OCI-LY3 (cell line): ENCODE results near the gene ESPNL.

Source experiments
- H2AFZ ChIP-seq: fragments of 200-600, 300-600 bp; shearing (Covaris generic); 2 replicates; pipeline ENCODE4 v1.6.0; 2014; ENCODE audit warnings: antibody characterized with exemption, low read depth, low read length
- H3K27ac ChIP-seq: fragments of 200-600, 300-600 bp; sonication (generic); 2 replicates; pipeline ENCODE4 v1.5.1; 2014; ENCODE audit warnings: mild to moderate bottlenecking, low read length, moderate library complexity, mixed read lengths
- H3K27me3 ChIP-seq: fragments of 200-600, 300-600 bp; sonication (generic); 2 replicates; pipeline ENCODE4 v1.6.1; 2014; ENCODE audit warnings: low read depth, low read length, mixed read lengths
- H3K36me3 ChIP-seq: fragments of 200-600, 300-600 bp; sonication (generic); replicated peaks from 2 replicates; pipeline ENCODE3; 2014; ENCODE audit warnings: low read depth, low read length, mixed read lengths
- H3K4me1 ChIP-seq: fragments of 300-600, 200-600 bp; sonication (generic); 2 replicates; pipeline ENCODE4 v1.6.1; 2014; ENCODE audit warnings: low read length, mixed read lengths
- H3K4me2 ChIP-seq: fragments of 200-600, 300-600 bp; sonication (generic); 2 replicates; pipeline ENCODE4 v1.6.1; 2014; ENCODE audit warnings: low read length, mixed read lengths
- H3K4me3 ChIP-seq: fragments of 300-600, 200-600 bp; sonication (generic); 2 replicates; pipeline ENCODE4 v1.5.1; 2014; ENCODE audit warnings: antibody characterized with exemption, mild to moderate bottlenecking, low read length, moderate library complexity
- H3K79me2 ChIP-seq: fragments of 300-600, 200-600 bp; shearing (Covaris generic); 2 replicates; pipeline ENCODE4 v1.6.1; 2014; ENCODE audit warnings: mild to moderate bottlenecking, low read length, mixed read lengths
- H3K9ac ChIP-seq: fragments of 300-600, 200-600 bp; shearing (Covaris generic); 2 replicates; pipeline ENCODE4 v1.6.0; 2014; ENCODE audit warnings: mild to moderate bottlenecking, low read length, moderate library complexity
- H3K9me3 ChIP-seq: fragments of 200-600, 300-600 bp; shearing (Covaris generic); 2 replicates; pipeline ENCODE4 v1.6.1; 2014; ENCODE audit warnings: low read length, mixed read lengths; ENCODE audit not compliant: insufficient read depth
- H4K20me1 ChIP-seq: fragments of 200-600, 300-600 bp; sonication (generic); 2 replicates; pipeline ENCODE4 v1.6.1; 2016; ENCODE audit warnings: low read length, mixed read lengths; ENCODE audit not compliant: insufficient read depth
- EZH2phosphoT487 ChIP-seq: fragments of 200-600 bp; shearing (Covaris generic); IDR thresholded peaks from 2 replicates; pipeline ENCODE4 v1.6.1; 2018; ENCODE audit warnings: antibody characterized with exemption, mixed run types, low read depth
- TF ChIP-seq, protein P1 (sequence below): fragments of 200-600, 300-600 bp; sonication (generic); IDR thresholded peaks from 2 replicates; pipeline ENCODE4 v1.5.1; 2014; ENCODE audit warnings: antibody characterized with exemption, low read length, low read depth

The ESPNL gene

DNA sequence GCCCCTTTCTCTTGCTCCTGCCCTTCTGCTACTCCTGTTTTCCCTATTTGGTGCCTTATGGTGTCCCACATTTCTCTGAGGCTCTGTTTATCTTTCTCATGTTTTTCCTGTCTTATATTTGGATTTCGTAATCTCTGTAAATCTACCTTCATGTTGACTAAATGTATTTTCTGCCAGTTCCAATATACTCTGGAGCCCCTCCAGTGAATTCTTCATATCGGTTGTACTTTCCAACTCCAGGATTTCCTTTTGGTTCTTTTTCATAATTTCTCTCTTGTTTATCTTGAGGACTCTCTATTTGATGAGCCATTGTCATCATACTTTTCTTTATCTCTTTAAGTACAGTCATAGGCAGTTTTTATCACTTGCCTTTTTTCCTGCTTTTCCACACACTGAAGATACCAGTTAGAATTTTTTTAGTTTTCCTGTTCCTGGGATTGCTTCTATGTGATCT, 20.2 kb upstream of the ESPNL start:
- no peak overlapping the region for H2AFZ ChIP-seq
- no peak overlapping the region for H3K4me2 ChIP-seq
- H3K36me3 ChIP-seq: peaks cover 9% of the 10 kb centered on the region
- no peaks in the 10 kb centered on the region for H3K4me1 ChIP-seq
- H4K20me1 ChIP-seq: no peaks in the 10 kb centered on the region
- H3K9me3 ChIP-seq: no peaks in the 10 kb centered on the region
- TF ChIP-seq, protein P1, sequence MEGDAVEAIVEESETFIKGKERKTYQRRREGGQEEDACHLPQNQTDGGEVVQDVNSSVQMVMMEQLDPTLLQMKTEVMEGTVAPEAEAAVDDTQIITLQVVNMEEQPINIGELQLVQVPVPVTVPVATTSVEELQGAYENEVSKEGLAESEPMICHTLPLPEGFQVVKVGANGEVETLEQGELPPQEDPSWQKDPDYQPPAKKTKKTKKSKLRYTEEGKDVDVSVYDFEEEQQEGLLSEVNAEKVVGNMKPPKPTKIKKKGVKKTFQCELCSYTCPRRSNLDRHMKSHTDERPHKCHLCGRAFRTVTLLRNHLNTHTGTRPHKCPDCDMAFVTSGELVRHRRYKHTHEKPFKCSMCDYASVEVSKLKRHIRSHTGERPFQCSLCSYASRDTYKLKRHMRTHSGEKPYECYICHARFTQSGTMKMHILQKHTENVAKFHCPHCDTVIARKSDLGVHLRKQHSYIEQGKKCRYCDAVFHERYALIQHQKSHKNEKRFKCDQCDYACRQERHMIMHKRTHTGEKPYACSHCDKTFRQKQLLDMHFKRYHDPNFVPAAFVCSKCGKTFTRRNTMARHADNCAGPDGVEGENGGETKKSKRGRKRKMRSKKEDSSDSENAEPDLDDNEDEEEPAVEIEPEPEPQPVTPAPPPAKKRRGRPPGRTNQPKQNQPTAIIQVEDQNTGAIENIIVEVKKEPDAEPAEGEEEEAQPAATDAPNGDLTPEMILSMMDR: no peak
- no peak for TF ChIP-seq EZH2phosphoT487
- no peak overlapping the region for H3K27ac ChIP-seq
- H3K4me3 ChIP-seq: no peak overlapping the region
- no peaks in the 10 kb centered on the region for H3K79me2 ChIP-seq
- no peaks in the 10 kb centered on the region for H3K27me3 ChIP-seq
- H3K9ac ChIP-seq: no peak overlapping the region

DNA sequence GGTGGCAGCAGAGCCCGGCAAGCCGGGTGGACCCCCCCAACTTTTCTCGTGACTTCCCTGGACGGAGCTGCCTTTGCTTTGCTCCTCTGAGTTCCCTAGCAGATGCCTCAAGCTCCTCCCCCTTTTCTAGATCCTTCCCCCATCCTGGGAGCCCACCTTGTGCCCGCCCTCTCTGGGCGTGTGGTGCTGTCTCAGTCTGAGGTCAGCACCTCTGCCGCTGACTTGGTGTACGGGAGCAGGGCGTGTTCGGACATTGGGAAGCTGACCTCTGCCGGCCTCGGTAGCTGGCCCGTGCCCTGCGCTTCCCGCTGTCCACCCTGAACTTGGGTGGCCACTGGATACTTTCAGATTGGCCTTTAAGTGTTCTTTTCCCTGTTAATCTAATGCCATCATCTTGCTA, 19.6 kb upstream of the ESPNL start:
- no peak overlapping the region for H3K4me3 ChIP-seq
- H4K20me1 ChIP-seq: no peaks in the 10 kb centered on the region
- H3K79me2 ChIP-seq: no peaks in the 10 kb centered on the region
- no peak overlapping the region for H2AFZ ChIP-seq
- peaks cover 9% of the 10 kb centered on the region for H3K36me3 ChIP-seq
- no peaks in the 10 kb centered on the region for H3K4me1 ChIP-seq
- TF ChIP-seq, protein P1: no peak
- TF ChIP-seq EZH2phosphoT487: no peak
- H3K9ac ChIP-seq: no peak overlapping the region
- H3K4me2 ChIP-seq: no peak overlapping the region
- no peaks in the 10 kb centered on the region for H3K27me3 ChIP-seq
- no peak overlapping the region for H3K27ac ChIP-seq
- no peaks in the 10 kb centered on the region for H3K9me3 ChIP-seq

- H3K4me1 ChIP-seq: no peaks in the 10 kb centered on the region
Observed at GRCh38 chr2:238081150-238081549, 19.0 kb upstream of the ESPNL start.

GRCh38 chr2:238081561-238081960, 18.6 kb upstream of the ESPNL start:
- no peaks in the 10 kb centered on the region for H3K27me3 ChIP-seq
- H3K4me1 ChIP-seq: no peaks in the 10 kb centered on the region
- H3K4me2 ChIP-seq: no peak overlapping the region
- H3K36me3 ChIP-seq: peaks cover 9% of the 10 kb centered on the region
- no peak overlapping the region for H3K4me3 ChIP-seq
- no peaks in the 10 kb centered on the region for H3K9me3 ChIP-seq
- H4K20me1 ChIP-seq: no peaks in the 10 kb centered on the region
- TF ChIP-seq, protein P1: no peak
- TF ChIP-seq EZH2phosphoT487: no peak
- H3K9ac ChIP-seq: no peak overlapping the region
- H3K27ac ChIP-seq: no peak overlapping the region
- no peak overlapping the region for H2AFZ ChIP-seq
- no peaks in the 10 kb centered on the region for H3K79me2 ChIP-seq

More at GRCh38 chr2:238081150-238081549, 19.0 kb upstream of the ESPNL start:
- Histone ChIP-seq H3K4me2 (no peak overlapping the region), H3K27ac (no peak overlapping the region), H2AFZ (no peak overlapping the region), H3K27me3 (no peaks in the 10 kb centered on the region), H4K20me1 (no peaks in the 10 kb centered on the region), H3K79me2 (no peaks in the 10 kb centered on the region), H3K4me3 (no peak overlapping the region), H3K9ac (no peak overlapping the region), H3K36me3 (peaks cover 9% of the 10 kb centered on the region), H3K9me3 (no peaks in the 10 kb centered on the region)
- TF ChIP-seq, protein P1: no peak
- no peak for TF ChIP-seq EZH2phosphoT487
